WTC11 (cell line): ENCODE results near the gene PHKA2.

Experiments
- AFF4 ChIP-seq: sonication (generic); formaldehyde crosslinking; IDR thresholded peaks from 2 replicates; pipeline ENCODE4 v1.8.1; 2023; ENCODE audit warnings: mild to moderate bottlenecking, missing genetic modification reagents, borderline replicate concordance
- CBFB ChIP-seq: sonication (generic); formaldehyde crosslinking; IDR thresholded peaks from 2 replicates; pipeline ENCODE4 v1.8.1; 2022; ENCODE audit warnings: mild to moderate bottlenecking, low read depth, missing genetic modification reagents
- CREM ChIP-seq: sonication (generic); formaldehyde crosslinking; IDR thresholded peaks from 2 replicates; pipeline ENCODE4 v1.8.1; 2022; ENCODE audit warnings: mild to moderate bottlenecking, missing genetic modification reagents, moderate library complexity
- CTCF ChIP-seq: fragments of 200-600 bp; IDR thresholded peaks from 2 replicates; pipeline ENCODE4 v1.8.0; 2022; ENCODE audit warnings: antibody characterized with exemption
- IRF1 ChIP-seq: sonication (generic); formaldehyde crosslinking; IDR thresholded peaks from 2 replicates; pipeline ENCODE4 v1.8.0; 2023; ENCODE audit warnings: missing genetic modification reagents
- MAX ChIP-seq: sonication (generic); formaldehyde crosslinking; IDR thresholded peaks from 2 replicates; pipeline ENCODE4 v1.8.0; 2022; ENCODE audit warnings: mild to moderate bottlenecking, missing genetic modification reagents
- MYBL2 ChIP-seq: sonication (generic); formaldehyde crosslinking; IDR thresholded peaks from 2 replicates; pipeline ENCODE4 v1.8.1; 2023; ENCODE audit warnings: mild to moderate bottlenecking, moderate library complexity, missing genetic modification reagents
- NFE2L1 ChIP-seq: sonication (generic); formaldehyde crosslinking; IDR thresholded peaks from 2 replicates; pipeline ENCODE4 v1.8.1; 2023; ENCODE audit warnings: missing genetic modification reagents
- NR1H2 ChIP-seq: sonication (generic); formaldehyde crosslinking; IDR thresholded peaks from 2 replicates; pipeline ENCODE4 v1.9.0; 2021; ENCODE audit warnings: mild to moderate bottlenecking, moderate library complexity, missing genetic modification reagents
- NR3C1 ChIP-seq: sonication (generic); formaldehyde crosslinking; conservative IDR thresholded peaks from 2 replicates; pipeline ENCODE4 v1.8.1; 2023; ENCODE audit warnings: low read depth, mild to moderate bottlenecking, missing genetic modification reagents
- PRDM15 ChIP-seq: sonication (generic); formaldehyde crosslinking; IDR thresholded peaks from 2 replicates; pipeline ENCODE4 v1.8.0; 2022; ENCODE audit warnings: missing genetic modification reagents
- USF2 ChIP-seq: sonication (generic); formaldehyde crosslinking; IDR thresholded peaks from 2 replicates; pipeline ENCODE4 v1.8.1; 2023; ENCODE audit warnings: mild to moderate bottlenecking, missing genetic modification reagents, moderate library complexity
- ZNF232 ChIP-seq: sonication (generic); formaldehyde crosslinking; IDR thresholded peaks from 2 replicates; pipeline ENCODE4 v1.8.0; 2022; ENCODE audit warnings: mild to moderate bottlenecking, missing genetic modification reagents

- TF ChIP-seq CTCF (no peak), NR1H2 (no peak), AFF4 (CRISPR knock-in tag) (no peak), USF2 (CRISPR knock-in tag) (no peak), MYBL2 (no peak), MAX (CRISPR knock-in tag) (no peak), CBFB (CRISPR knock-in tag) (no peak), CREM (CRISPR knock-in tag) (no peak), NR3C1 (no peak), IRF1 (CRISPR knock-in tag) (no peak), NFE2L1 (CRISPR knock-in tag) (no peak), PRDM15 (CRISPR knock-in tag) (no peak), ZNF232 (no peak)
These were observed 8.9 kb upstream of the PHKA2 start for GRCh38 chrX:18992829-18993228.
